DOHH2 (cell line): ENCODE results near the gene CBLB.

Experiments used
- H3F3A ChIP-seq: fragments of 200-600 bp; sonication (generic), shearing (Covaris generic); 2 replicates; pipeline ENCODE4 v1.6.0; 2016; ENCODE audit warnings: antibody characterized with exemption, mild to moderate bottlenecking; ENCODE audit not compliant: control insufficient read depth, insufficient read depth
- H3K27ac ChIP-seq: fragments of 200-600 bp; sonication (generic); 2 replicates; pipeline ENCODE4 v1.5.1; 2014; ENCODE audit warnings: low read depth, mild to moderate bottlenecking, low read length, moderate library complexity
- H3K27me3 ChIP-seq: fragments of 200-600 bp; sonication (generic); 2 replicates; pipeline ENCODE4 v1.6.1; 2014; ENCODE audit warnings: mild to moderate bottlenecking, low read length, mixed read lengths; ENCODE audit not compliant: control insufficient read depth
- H3K36me3 ChIP-seq: fragments of 200-600 bp; sonication (generic); 2 replicates; pipeline ENCODE4 v1.6.1; 2014; ENCODE audit warnings: mild to moderate bottlenecking, low read length, moderate library complexity, mixed read lengths; ENCODE audit not compliant: control insufficient read depth
- H3K4me1 ChIP-seq: fragments of 200-600 bp; sonication (generic); 2 replicates; pipeline ENCODE4 v1.6.1; 2014; ENCODE audit warnings: mild to moderate bottlenecking, low read length, mixed read lengths; ENCODE audit not compliant: control insufficient read depth
- H3K4me2 ChIP-seq: fragments of 200-600 bp; sonication (generic); 2 replicates; pipeline ENCODE4 v1.6.0; 2014; ENCODE audit warnings: mild to moderate bottlenecking, low read length, moderate library complexity
- H3K4me3 ChIP-seq: fragments of 200-600 bp; sonication (generic); 2 replicates; pipeline ENCODE4 v1.5.1; 2014; ENCODE audit warnings: mild to moderate bottlenecking, low read length, mixed read lengths
- H3K79me2 ChIP-seq: fragments of 200-600 bp; sonication (generic); 2 replicates; pipeline ENCODE4 v1.6.1; 2014; ENCODE audit warnings: mild to moderate bottlenecking, low read length, mixed read lengths; ENCODE audit not compliant: control insufficient read depth
- H3K9me2 ChIP-seq: fragments of 200-600 bp; sonication (generic); replicated peaks from 2 replicates; pipeline ENCODE4 v1.6.1; 2014; ENCODE audit warnings: mild to moderate bottlenecking, low read length, mixed read lengths; ENCODE audit not compliant: control insufficient read depth
- H3K9me3 ChIP-seq: fragments of 200-600 bp; sonication (generic); 2 replicates; pipeline ENCODE4 v1.6.1; 2014; ENCODE audit warnings: antibody characterized with exemption, low read length, mixed read lengths; ENCODE audit not compliant: control insufficient read depth, insufficient read depth
- H4K20me1 ChIP-seq: fragments of 200-600 bp; sonication (generic); 2 replicates; pipeline ENCODE4 v1.6.0; 2014; ENCODE audit warnings: low read depth, mild to moderate bottlenecking, antibody characterized with exemption, low read length, moderate library complexity; ENCODE audit not compliant: control insufficient read depth, insufficient read depth
- EZH2phosphoT487 ChIP-seq: fragments of 200-600 bp; sonication (generic); IDR thresholded peaks from 2 replicates; pipeline ENCODE4 v1.6.1; 2017; ENCODE audit warnings: borderline replicate concordance, mild to moderate bottlenecking, antibody characterized with exemption, low read length, moderate library complexity, mixed read lengths
- TF ChIP-seq, protein P1 (sequence below): fragments of 200-600 bp; sonication (generic); IDR thresholded peaks from one replicate; pipeline ENCODE4 v1.5.1; 2014; ENCODE audit warnings: antibody characterized with exemption, mild to moderate bottlenecking, low read depth, low read length; ENCODE audit not compliant: poor library complexity, severe bottlenecking

The CBLB gene

DNA sequence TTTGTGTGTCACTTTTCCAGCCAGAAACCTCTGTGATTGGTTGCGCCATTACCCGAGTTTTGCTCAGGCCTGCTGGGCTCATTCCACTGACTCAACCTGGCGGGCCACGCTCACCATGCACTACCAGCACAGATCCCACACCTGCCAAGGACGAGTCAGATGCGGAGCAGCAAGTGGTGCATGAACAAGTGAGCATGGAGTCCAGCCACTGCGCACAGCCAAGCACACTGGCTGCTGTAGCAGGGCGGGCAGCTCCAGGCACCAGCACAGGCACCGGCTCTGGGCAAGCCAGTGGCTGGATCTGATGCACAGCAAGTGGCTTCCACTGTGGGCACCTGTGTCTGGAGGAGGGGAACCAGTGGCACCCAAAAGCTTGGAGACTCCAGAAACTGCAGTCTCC lies 110.4 kb downstream of the CBLB start:
- Histone ChIP-seq H3K4me2 (no peak overlapping the region), H4K20me1 (no peaks in the 10 kb centered on the region), H3K9me2 (no peaks in the 10 kb centered on the region), H3K4me3 (no peak overlapping the region), H3K79me2 (no peaks in the 10 kb centered on the region), H3K27ac (no peak overlapping the region), H3K9me3 (peaks cover 33% of the 10 kb centered on the region; the same call in 1 of the 2 replicates), H3K4me1 (peaks cover 11% of the 10 kb centered on the region), H3F3A (no peaks in the 10 kb centered on the region; the same call in 1 of the 2 replicates), H3K36me3 (peaks cover 36% of the 10 kb centered on the region), H3K27me3 (no peaks in the 10 kb centered on the region)
- TF ChIP-seq, protein P1, sequence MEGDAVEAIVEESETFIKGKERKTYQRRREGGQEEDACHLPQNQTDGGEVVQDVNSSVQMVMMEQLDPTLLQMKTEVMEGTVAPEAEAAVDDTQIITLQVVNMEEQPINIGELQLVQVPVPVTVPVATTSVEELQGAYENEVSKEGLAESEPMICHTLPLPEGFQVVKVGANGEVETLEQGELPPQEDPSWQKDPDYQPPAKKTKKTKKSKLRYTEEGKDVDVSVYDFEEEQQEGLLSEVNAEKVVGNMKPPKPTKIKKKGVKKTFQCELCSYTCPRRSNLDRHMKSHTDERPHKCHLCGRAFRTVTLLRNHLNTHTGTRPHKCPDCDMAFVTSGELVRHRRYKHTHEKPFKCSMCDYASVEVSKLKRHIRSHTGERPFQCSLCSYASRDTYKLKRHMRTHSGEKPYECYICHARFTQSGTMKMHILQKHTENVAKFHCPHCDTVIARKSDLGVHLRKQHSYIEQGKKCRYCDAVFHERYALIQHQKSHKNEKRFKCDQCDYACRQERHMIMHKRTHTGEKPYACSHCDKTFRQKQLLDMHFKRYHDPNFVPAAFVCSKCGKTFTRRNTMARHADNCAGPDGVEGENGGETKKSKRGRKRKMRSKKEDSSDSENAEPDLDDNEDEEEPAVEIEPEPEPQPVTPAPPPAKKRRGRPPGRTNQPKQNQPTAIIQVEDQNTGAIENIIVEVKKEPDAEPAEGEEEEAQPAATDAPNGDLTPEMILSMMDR: no peak
- no peak for TF ChIP-seq EZH2phosphoT487

DNA sequence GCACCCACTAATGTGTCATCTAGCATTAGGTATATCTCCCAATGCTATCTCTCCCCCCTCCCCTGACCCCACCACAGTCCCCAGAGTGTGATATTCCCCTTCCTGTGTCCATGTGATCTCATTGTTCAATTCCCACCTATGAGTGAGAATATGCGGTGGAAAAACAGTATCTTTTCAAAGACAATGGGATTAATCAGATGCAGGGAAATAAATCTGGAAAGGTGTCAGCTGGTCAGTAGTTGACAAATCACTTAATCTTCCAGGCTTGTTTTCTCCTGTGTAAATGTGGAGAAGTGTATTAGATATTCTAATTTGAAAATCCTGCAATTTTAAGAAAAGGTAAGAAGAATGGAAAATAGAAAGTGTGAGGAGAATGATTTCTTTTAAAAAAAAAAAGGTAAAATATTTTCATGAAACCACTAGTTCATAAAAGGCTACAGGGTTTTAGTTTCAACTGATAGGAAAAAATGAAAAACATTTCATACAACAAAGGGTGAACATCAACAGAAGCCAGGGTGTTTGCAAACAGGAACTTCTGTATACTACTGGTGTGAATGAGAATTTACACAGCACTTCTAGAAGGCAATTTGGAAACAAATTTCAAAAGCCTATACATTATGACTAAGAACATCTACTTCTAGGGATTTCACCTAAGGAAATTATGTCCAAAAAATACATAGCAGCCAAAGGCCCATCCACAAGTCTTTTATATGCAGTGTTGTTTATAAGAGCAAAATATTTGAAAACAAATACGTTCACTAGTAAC lies 113.5 kb downstream of the CBLB start:
- H3K9me2 ChIP-seq: no peaks in the 10 kb centered on the region
- peaks cover 36% of the 10 kb centered on the region for H3K4me1 ChIP-seq
- peaks cover 16% of the 10 kb centered on the region; the same call in 1 of the 2 replicates for H3K9me3 ChIP-seq
- H3K79me2 ChIP-seq: no peaks in the 10 kb centered on the region
- no peak for TF ChIP-seq EZH2phosphoT487
- TF ChIP-seq, protein P1: no peak
- H3K36me3 ChIP-seq: peaks cover 31% of the 10 kb centered on the region
- no peaks in the 10 kb centered on the region for H3K27me3 ChIP-seq
- no peaks in the 10 kb centered on the region for H4K20me1 ChIP-seq
- no peak overlapping the region for H3K4me3 ChIP-seq
- no peak overlapping the region for H3K27ac ChIP-seq
- H3K4me2 ChIP-seq: no peak overlapping the region
- no peaks in the 10 kb centered on the region; the same call in 1 of the 2 replicates for H3F3A ChIP-seq

DNA sequence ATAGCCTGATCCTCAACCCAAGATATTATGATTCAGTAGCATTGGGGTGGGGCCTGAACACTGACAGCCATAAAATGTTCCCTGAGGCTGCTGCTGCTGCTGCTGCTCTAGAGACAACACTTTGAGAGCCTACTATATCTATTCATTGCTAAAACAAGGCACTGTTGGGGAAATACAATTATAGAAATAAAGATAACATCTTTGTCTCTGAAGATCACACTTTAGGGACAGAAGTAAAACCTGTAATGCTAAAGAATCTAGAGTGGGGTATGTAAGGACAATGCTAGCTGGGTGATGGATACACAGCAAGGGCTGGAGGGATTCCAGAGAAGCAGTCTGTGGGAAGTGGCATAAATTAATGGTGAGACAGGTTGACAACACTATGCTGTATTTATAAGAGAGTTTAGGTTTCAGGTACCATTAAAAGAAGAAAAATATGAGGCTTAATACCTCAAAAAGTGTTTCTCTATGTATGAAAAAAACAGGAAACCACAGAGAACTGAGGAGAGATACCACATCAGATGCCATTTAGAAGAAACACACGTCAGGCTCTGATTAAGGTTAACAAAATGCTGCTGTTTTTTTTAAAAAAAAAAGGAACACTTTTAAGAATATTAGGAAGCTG lies 115.9 kb downstream of the CBLB start:
- peaks cover 42% of the 10 kb centered on the region for H3K4me1 ChIP-seq
- no peaks in the 10 kb centered on the region for H3K79me2 ChIP-seq
- H3K4me3 ChIP-seq: peak overlapping the region; percentile 16; the same call in 1 of the 2 replicates
- TF ChIP-seq, protein P1: no peak
- TF ChIP-seq EZH2phosphoT487: no peak
- no peaks in the 10 kb centered on the region for H3K9me2 ChIP-seq
- no peaks in the 10 kb centered on the region for H3K9me3 ChIP-seq
- peak overlapping the region; percentile 47 for H3K27ac ChIP-seq
- H3K36me3 ChIP-seq: peaks cover 12% of the 10 kb centered on the region
- H4K20me1 ChIP-seq: no peaks in the 10 kb centered on the region
- H3K4me2 ChIP-seq: peak overlapping the region; percentile 33
- no peaks in the 10 kb centered on the region for H3K27me3 ChIP-seq
- no peaks in the 10 kb centered on the region; the same call in 1 of the 2 replicates for H3F3A ChIP-seq
